HCT116 (cell line): ENCODE measurements around the gene ATP1A4. TPM values are rescaled to one million over a fixed set of nuclear protein-coding genes. Genes with fewer than 3 reads are reported as not detected.

Source experiments
- ATAC-seq: fragments of 200-7000 bp; cut with Tn5 transposase; 2 replicates; pipeline ENCODE4 v1.9.1; 2020; ENCODE audit warnings: mild to moderate bottlenecking, moderate library complexity
- BruUV-seq: library from RNA; stranded (reverse); fragments of 400-500 nt; replicated peaks from 2 replicates; lab custom pipeline; 2021; lab: Mats Ljungman, UMichigan
- CTCF ChIA-PET: fragments of 300-600 bp; sonication (Branson Sonifier 250); formaldehyde crosslinking; loops from one replicate; lab custom pipeline; 2021; ENCODE audit warnings: antibody characterized with exemption; lab: Charles Lee
- POLR2A ChIA-PET: fragments of 300-600, 350-600 bp; sonication (Branson Sonifier 250); formaldehyde crosslinking; loops from one replicate; lab custom pipeline; 2021; ENCODE audit warnings: antibody characterized with exemption; lab: Charles Lee
- RAD21 ChIA-PET, 2 experiments: fragments of 300-600 bp; sonication (Branson Sonifier 250); formaldehyde crosslinking; loops; one replicate each; lab custom pipeline; 2023; ENCODE audit warnings: low total read pairs in 2 of 2; ENCODE audit not compliant: uncharacterized antibody in 2 of 2, unreplicated experiment in 2 of 2, low non-redundant PET in 1 of 2; lab: Charles Lee
- DNase-seq: peaks from one replicate; pipeline ENCODE4 v3.0.0-alpha.2; 2010; ENCODE audit warnings: low read depth, low spot score
- H2AFZ ChIP-seq: fragments of 200-600 bp; shearing (Covaris generic), sonication (generic); 2 replicates; pipeline ENCODE4 v1.6.1; 2017; ENCODE audit warnings: low read depth, mixed run types, mixed read lengths, antibody characterized with exemption, low read length; ENCODE audit not compliant: poor library complexity, severe bottlenecking
- H3K27ac ChIP-seq: 2 replicates; pipeline ENCODE4 v1.5.1; 2012; ENCODE audit warnings: low read depth, low read length
- H3K27me3 ChIP-seq: fragments of 200-600 bp; sonication (generic); 2 replicates; pipeline ENCODE4 v1.6.1; 2016; ENCODE audit warnings: mixed run types, low read length, mixed read lengths; ENCODE audit not compliant: insufficient read depth
- H3K36me3 ChIP-seq, 2 experiments: fragments of 200-500 bp in 1 of 2; fragments of 200-600 bp in 1 of 2; sonication (Bioruptor generic) in 1 of 2; sonication (generic) in 1 of 2; 2 replicates each; pipeline versions ENCODE4 v1.5.1 to v1.6.1; 2014 to 2016; ENCODE audit warnings: low read length in 2 of 2, inconsistent platforms in 1 of 2, mixed read lengths in 1 of 2, mixed run types in 1 of 2; ENCODE audit not compliant: insufficient read depth in 2 of 2, control insufficient read depth in 1 of 2
- H3K4me1 ChIP-seq, 2 experiments: fragments of 200-600 bp in 1 of 2; sonication (generic) in 1 of 2; 2 replicates each; pipeline versions ENCODE4 v1.5.1 to v1.6.1; 2012 to 2017; ENCODE audit warnings: low read length in 2 of 2, inconsistent platforms in 1 of 2, mild to moderate bottlenecking in 1 of 2, mixed read lengths in 1 of 2, mixed run types in 1 of 2, moderate library complexity in 1 of 2; ENCODE audit not compliant: insufficient read depth in 2 of 2, control insufficient read depth in 1 of 2
- H3K4me2 ChIP-seq: fragments of 200-600 bp; sonication (generic); 2 replicates; pipeline ENCODE4 v1.6.1; 2017; ENCODE audit warnings: mixed run types, low read length, mixed read lengths
- H3K4me3 ChIP-seq, 2 experiments: fragments of 200-600 bp in 1 of 2; sonication (generic) in 1 of 2; replicated peaks in 1 of 2; 2 replicates each; pipeline ENCODE4 v1.5.1; 2011 to 2016; ENCODE audit warnings: low read length in 2 of 2, control low read depth in 1 of 2, low read depth in 1 of 2, mild to moderate bottlenecking in 1 of 2, mixed read lengths in 1 of 2, mixed run types in 1 of 2
- H3K79me2 ChIP-seq: fragments of 200-600 bp; sonication (generic); 2 replicates; pipeline ENCODE4 v1.6.1; 2017; ENCODE audit warnings: mild to moderate bottlenecking, mixed run types, low read length, moderate library complexity, mixed read lengths; ENCODE audit not compliant: insufficient read depth
- H3K9ac ChIP-seq: fragments of 200-600 bp; sonication (generic); 2 replicates; pipeline ENCODE4 v1.6.1; 2016; ENCODE audit warnings: low read length, mixed read lengths
- H3K9me2 ChIP-seq: fragments of 200-600 bp; sonication (generic), shearing (Covaris generic); 2 replicates; pipeline ENCODE4 v1.6.1; 2017; ENCODE audit warnings: mixed run types, mild to moderate bottlenecking, moderate library complexity; ENCODE audit not compliant: insufficient read depth
- H3K9me3 ChIP-seq, 2 experiments: fragments of 200-500 bp in 1 of 2; fragments of 200-600 bp in 1 of 2; sonication (Bioruptor generic) in 1 of 2; sonication (generic) in 1 of 2; 2 replicates each; pipeline ENCODE4 v1.6.1; 2014 to 2017; ENCODE audit warnings: low read length in 2 of 2, mixed read lengths in 2 of 2, inconsistent platforms in 1 of 2, low read depth in 1 of 2, mild to moderate bottlenecking in 1 of 2, mixed run types in 1 of 2, moderate library complexity in 1 of 2; ENCODE audit not compliant: control insufficient read depth in 1 of 2, insufficient read depth in 1 of 2
- H4K20me1 ChIP-seq: fragments of 200-600 bp; sonication (generic), shearing (Covaris generic); 2 replicates; pipeline ENCODE4 v1.6.1; 2017; ENCODE audit warnings: mixed run types, mild to moderate bottlenecking, moderate library complexity; ENCODE audit not compliant: insufficient read depth
- CBX3 ChIP-seq: IDR thresholded peaks from 2 replicates; pipeline ENCODE4 v1.6.1; 2012; ENCODE audit warnings: low read depth
- CEBPB ChIP-seq: IDR thresholded peaks from 2 replicates; pipeline ENCODE4 v1.6.1; 2012; ENCODE audit warnings: low read depth
- EGR1 ChIP-seq: IDR thresholded peaks from 2 replicates; pipeline ENCODE4 v1.6.1; 2012; ENCODE audit warnings: low read depth
- ELF1 ChIP-seq: IDR thresholded peaks from 2 replicates; pipeline ENCODE4 v1.6.1; 2012; ENCODE audit warnings: low read depth, borderline replicate concordance
- EZH2phosphoT487 ChIP-seq: fragments of 200-600 bp; IDR thresholded peaks from 2 replicates; pipeline ENCODE4 v1.6.1; 2018; ENCODE audit warnings: antibody characterized with exemption, borderline replicate concordance
- FOSL1 ChIP-seq: IDR thresholded peaks from 2 replicates; pipeline ENCODE4 v1.6.1; 2012; ENCODE audit warnings: low read depth
- JUND ChIP-seq: IDR thresholded peaks from 2 replicates; pipeline ENCODE4 v1.6.1; 2012
- POLR2A ChIP-seq: IDR thresholded peaks from 2 replicates; pipeline ENCODE4 v1.7.0; 2011; ENCODE audit warnings: borderline replicate concordance; ENCODE audit not compliant: insufficient read depth, insufficient read length; ENCODE audit errors: extremely low read depth
- POLR2AphosphoS5 ChIP-seq: IDR thresholded peaks from 2 replicates; pipeline ENCODE4 v1.6.1; 2011; ENCODE audit warnings: mild to moderate bottlenecking, low read depth, low read length, moderate library complexity
- RAD21 ChIP-seq: IDR thresholded peaks from 2 replicates; pipeline ENCODE4 v1.6.1; 2012; ENCODE audit warnings: low read depth, mild to moderate bottlenecking
- SP1 ChIP-seq: IDR thresholded peaks from 2 replicates; pipeline ENCODE4 v1.6.1; 2012; ENCODE audit warnings: low read depth
- SRF ChIP-seq: IDR thresholded peaks from 2 replicates; pipeline ENCODE4 v1.6.1; 2012; ENCODE audit warnings: low read depth
- TCF7L2 ChIP-seq: IDR thresholded peaks from 2 replicates; pipeline ENCODE4 v1.7.0; 2011; ENCODE audit warnings: borderline replicate concordance, inconsistent platforms; ENCODE audit not compliant: insufficient read depth, insufficient read length; ENCODE audit errors: extremely low read depth
- YY1 ChIP-seq: IDR thresholded peaks from 2 replicates; pipeline ENCODE4 v1.6.1; 2011; ENCODE audit warnings: low read length, low read depth, moderate library complexity, mild to moderate bottlenecking; ENCODE audit not compliant: insufficient replicate concordance; ENCODE audit errors: extremely low read depth
- ZFX ChIP-seq: fragments of 450-650 bp; IDR thresholded peaks from 2 replicates; pipeline ENCODE4 v1.6.1; 2017
- ZNF274 ChIP-seq: fragments of 200-500 bp; sonication (Bioruptor generic); IDR thresholded peaks from 2 replicates; pipeline ENCODE4 v1.6.1; 2014; ENCODE audit warnings: mild to moderate bottlenecking, low read depth, low read length, inconsistent platforms
- intact Hi-C: fragments of 100-400 bp; cut with micrococcal nuclease; formaldehyde crosslinking; loops from 2 replicates; pipeline ENCODE4 v1.10.0; 2022
- total RNA-seq: library from RNA; stranded (reverse); gene quantifications from one replicate; pipeline ENCODE4 v1.2.1, GENCODE V29; 2021; ENCODE audit not compliant: unreplicated experiment
- TF ChIP-seq, protein P1 (sequence below): IDR thresholded peaks from 2 replicates; pipeline ENCODE4 v1.6.1; 2012; ENCODE audit warnings: low read depth
- TF ChIP-seq, protein P2 (sequence below): IDR thresholded peaks from 2 replicates; pipeline ENCODE4 v1.6.1; 2011; ENCODE audit warnings: mild to moderate bottlenecking, low read length, moderate library complexity; ENCODE audit not compliant: insufficient replicate concordance; ENCODE audit errors: extremely low read depth
- TF ChIP-seq, protein P3 (sequence below): IDR thresholded peaks from 2 replicates; pipeline ENCODE4 v1.6.1; 2012
- TF ChIP-seq, protein P4 (sequence below), 3 experiments: fragments of 200-600 bp in 1 of 3; sonication (generic) in 1 of 3; IDR thresholded peaks in 2 of 3; conservative IDR thresholded peaks in 1 of 3; 2 replicates each; pipeline ENCODE4 v1.5.1; 2012 to 2017; ENCODE audit warnings: low read depth in 2 of 3, low read length in 2 of 3, antibody characterized with exemption in 1 of 3, borderline replicate concordance in 1 of 3, control low read depth in 1 of 3, mild to moderate bottlenecking in 1 of 3, mixed read lengths in 1 of 3, mixed run types in 1 of 3, moderate library complexity in 1 of 3; ENCODE audit not compliant: insufficient read depth in 1 of 3

Gene ATP1A4
- total RNA-seq, 1 experiment from 2014 or later = not detected

DNA sequence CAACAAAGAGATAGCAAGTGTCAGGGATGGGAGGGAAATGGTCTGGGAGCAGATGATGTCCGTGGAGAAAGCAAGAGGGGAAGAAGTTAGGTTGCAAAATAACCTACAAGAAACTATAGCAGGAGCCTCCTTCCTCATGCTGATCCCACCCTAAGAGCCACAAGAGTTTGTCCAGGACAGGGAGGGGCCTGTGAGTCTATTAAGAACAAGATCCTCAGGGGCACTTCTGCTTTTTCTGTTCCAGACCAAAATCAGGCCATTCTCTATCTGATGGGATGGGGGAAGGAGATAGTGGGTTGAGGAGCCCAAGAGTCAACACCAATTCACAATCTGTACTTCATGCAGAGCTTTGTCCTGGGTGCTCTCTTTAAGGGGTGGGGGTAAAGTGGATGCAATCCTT, 7.7 kb upstream of the ATP1A4 start:
- Histone ChIP-seq H3K9ac (no peak overlapping the region), H3K27me3 (no peaks in the 10 kb centered on the region), H3K4me2 (no peak overlapping the region), H3K4me1 (no peaks in the 10 kb centered on the region), H3K9me2 (no peaks in the 10 kb centered on the region), H3K79me2 (no peaks in the 10 kb centered on the region), H3K9me3 (no peaks in the 10 kb centered on the region), H3K36me3 (no peaks in the 10 kb centered on the region), H2AFZ (no peak overlapping the region), H4K20me1 (no peaks in the 10 kb centered on the region), H3K27ac (no peak overlapping the region), H3K4me3 (no peak overlapping the region)
- POLR2A ChIA-PET = no interaction called here
- RAD21 ChIA-PET = no interaction called here
- ATAC-seq (no peak), DNase-seq (no peak)
- TF ChIP-seq FOSL1 (no peak), ZFX (no peak), CEBPB (no peak), ZNF274 (no peak), SP1 (no peak), RAD21 (no peak), JUND (no peak), ELF1 (no peak), SRF (no peak), EGR1 (no peak), POLR2A (no peak), EZH2phosphoT487 (no peak), POLR2AphosphoS5 (no peak), TCF7L2 (no peak), CBX3 (no peak), YY1 (no peak)
- TF ChIP-seq, protein P1, sequence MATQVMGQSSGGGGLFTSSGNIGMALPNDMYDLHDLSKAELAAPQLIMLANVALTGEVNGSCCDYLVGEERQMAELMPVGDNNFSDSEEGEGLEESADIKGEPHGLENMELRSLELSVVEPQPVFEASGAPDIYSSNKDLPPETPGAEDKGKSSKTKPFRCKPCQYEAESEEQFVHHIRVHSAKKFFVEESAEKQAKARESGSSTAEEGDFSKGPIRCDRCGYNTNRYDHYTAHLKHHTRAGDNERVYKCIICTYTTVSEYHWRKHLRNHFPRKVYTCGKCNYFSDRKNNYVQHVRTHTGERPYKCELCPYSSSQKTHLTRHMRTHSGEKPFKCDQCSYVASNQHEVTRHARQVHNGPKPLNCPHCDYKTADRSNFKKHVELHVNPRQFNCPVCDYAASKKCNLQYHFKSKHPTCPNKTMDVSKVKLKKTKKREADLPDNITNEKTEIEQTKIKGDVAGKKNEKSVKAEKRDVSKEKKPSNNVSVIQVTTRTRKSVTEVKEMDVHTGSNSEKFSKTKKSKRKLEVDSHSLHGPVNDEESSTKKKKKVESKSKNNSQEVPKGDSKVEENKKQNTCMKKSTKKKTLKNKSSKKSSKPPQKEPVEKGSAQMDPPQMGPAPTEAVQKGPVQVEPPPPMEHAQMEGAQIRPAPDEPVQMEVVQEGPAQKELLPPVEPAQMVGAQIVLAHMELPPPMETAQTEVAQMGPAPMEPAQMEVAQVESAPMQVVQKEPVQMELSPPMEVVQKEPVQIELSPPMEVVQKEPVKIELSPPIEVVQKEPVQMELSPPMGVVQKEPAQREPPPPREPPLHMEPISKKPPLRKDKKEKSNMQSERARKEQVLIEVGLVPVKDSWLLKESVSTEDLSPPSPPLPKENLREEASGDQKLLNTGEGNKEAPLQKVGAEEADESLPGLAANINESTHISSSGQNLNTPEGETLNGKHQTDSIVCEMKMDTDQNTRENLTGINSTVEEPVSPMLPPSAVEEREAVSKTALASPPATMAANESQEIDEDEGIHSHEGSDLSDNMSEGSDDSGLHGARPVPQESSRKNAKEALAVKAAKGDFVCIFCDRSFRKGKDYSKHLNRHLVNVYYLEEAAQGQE = no peak
- TF ChIP-seq, protein P2, sequence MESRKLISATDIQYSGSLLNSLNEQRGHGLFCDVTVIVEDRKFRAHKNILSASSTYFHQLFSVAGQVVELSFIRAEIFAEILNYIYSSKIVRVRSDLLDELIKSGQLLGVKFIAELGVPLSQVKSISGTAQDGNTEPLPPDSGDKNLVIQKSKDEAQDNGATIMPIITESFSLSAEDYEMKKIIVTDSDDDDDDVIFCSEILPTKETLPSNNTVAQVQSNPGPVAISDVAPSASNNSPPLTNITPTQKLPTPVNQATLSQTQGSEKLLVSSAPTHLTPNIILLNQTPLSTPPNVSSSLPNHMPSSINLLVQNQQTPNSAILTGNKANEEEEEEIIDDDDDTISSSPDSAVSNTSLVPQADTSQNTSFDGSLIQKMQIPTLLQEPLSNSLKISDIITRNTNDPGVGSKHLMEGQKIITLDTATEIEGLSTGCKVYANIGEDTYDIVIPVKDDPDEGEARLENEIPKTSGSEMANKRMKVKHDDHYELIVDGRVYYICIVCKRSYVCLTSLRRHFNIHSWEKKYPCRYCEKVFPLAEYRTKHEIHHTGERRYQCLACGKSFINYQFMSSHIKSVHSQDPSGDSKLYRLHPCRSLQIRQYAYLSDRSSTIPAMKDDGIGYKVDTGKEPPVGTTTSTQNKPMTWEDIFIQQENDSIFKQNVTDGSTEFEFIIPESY = no peak
- TF ChIP-seq, protein P3, sequence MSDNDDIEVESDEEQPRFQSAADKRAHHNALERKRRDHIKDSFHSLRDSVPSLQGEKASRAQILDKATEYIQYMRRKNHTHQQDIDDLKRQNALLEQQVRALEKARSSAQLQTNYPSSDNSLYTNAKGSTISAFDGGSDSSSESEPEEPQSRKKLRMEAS = no peak
- TF ChIP-seq, protein P4, sequence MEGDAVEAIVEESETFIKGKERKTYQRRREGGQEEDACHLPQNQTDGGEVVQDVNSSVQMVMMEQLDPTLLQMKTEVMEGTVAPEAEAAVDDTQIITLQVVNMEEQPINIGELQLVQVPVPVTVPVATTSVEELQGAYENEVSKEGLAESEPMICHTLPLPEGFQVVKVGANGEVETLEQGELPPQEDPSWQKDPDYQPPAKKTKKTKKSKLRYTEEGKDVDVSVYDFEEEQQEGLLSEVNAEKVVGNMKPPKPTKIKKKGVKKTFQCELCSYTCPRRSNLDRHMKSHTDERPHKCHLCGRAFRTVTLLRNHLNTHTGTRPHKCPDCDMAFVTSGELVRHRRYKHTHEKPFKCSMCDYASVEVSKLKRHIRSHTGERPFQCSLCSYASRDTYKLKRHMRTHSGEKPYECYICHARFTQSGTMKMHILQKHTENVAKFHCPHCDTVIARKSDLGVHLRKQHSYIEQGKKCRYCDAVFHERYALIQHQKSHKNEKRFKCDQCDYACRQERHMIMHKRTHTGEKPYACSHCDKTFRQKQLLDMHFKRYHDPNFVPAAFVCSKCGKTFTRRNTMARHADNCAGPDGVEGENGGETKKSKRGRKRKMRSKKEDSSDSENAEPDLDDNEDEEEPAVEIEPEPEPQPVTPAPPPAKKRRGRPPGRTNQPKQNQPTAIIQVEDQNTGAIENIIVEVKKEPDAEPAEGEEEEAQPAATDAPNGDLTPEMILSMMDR (IDR thresholded peaks at IDR 0.05 in 2 of 3, conservative IDR thresholded peaks at IDR 0.05 in 1 of 3; ENCODE audit: borderline replicate concordance in 1 of 3, insufficient read depth in 1 of 3, low read depth in 2 of 3, low read length in 2 of 3) = no peak
- intact Hi-C loops = no loop called here
- CTCF ChIA-PET = no interaction called here
- BruUV-seq = no TSS peak
